PC-9 (cell line): ENCODE measurements around the gene DPEP2NB. TPM values are rescaled to one million over a fixed set of nuclear protein-coding genes. Genes with fewer than 3 reads are reported as not detected.

ENCODE experiments used
- BruUV-seq: library from RNA; stranded (reverse); fragments of 400-500 nt; replicated peaks from 2 replicates; lab custom pipeline; 2021; lab: Mats Ljungman, UMichigan
- CTCF ChIA-PET: fragments of 300-600 bp; sonication (Branson Sonifier 250); formaldehyde crosslinking; loops from one replicate; lab custom pipeline; 2022; ENCODE audit warnings: antibody characterized with exemption; lab: Charles Lee
- POLR2A ChIA-PET: fragments of 300-600 bp; sonication (Branson Sonifier 250); formaldehyde crosslinking; loops from one replicate; lab custom pipeline; 2022; ENCODE audit warnings: antibody characterized with exemption; ENCODE audit not compliant: unreplicated experiment; lab: Charles Lee
- DNase-seq, 2 experiments: peaks; one replicate each; pipeline versions ENCODE4 v3.0.0 to v3.0.0-alpha.2; 2015 to 2022; ENCODE audit warnings: mixed read lengths in 1 of 2
- H2AFZ ChIP-seq: fragments of 200-600 bp; sonication (generic); 2 replicates; pipeline ENCODE4 v1.8.1; 2017; ENCODE audit warnings: antibody characterized with exemption
- H3F3A ChIP-seq: fragments of 200-600 bp; sonication (generic); 2 replicates; pipeline ENCODE4 v1.8.1; 2017; ENCODE audit warnings: antibody characterized with exemption, mild to moderate bottlenecking, low read depth; ENCODE audit not compliant: insufficient read depth
- H3K27ac ChIP-seq: fragments of 200-600 bp; sonication (generic); 2 replicates; pipeline ENCODE4 v1.6.1; 2016; ENCODE audit warnings: mixed run types
- H3K27me3 ChIP-seq: fragments of 200-600 bp; sonication (generic); 2 replicates; pipeline ENCODE4 v1.6.1; 2016; ENCODE audit warnings: low read depth, mixed run types; ENCODE audit not compliant: insufficient read depth
- H3K36me3 ChIP-seq: fragments of 200-600 bp; sonication (generic); 2 replicates; pipeline ENCODE4 v1.6.1; 2016; ENCODE audit warnings: low read depth, mixed run types
- H3K4me1 ChIP-seq: fragments of 200-600 bp; sonication (generic); replicated peaks from 2 replicates; pipeline ENCODE4 v1.6.1; 2016; ENCODE audit warnings: mixed run types; ENCODE audit not compliant: insufficient read depth
- H3K4me2 ChIP-seq: fragments of 200-600 bp; sonication (generic); 2 replicates; pipeline ENCODE4 v1.6.1; 2017; ENCODE audit warnings: mixed run types
- H3K4me3 ChIP-seq: fragments of 200-600 bp; sonication (generic); 2 replicates; pipeline ENCODE4 v1.6.1; 2016; ENCODE audit warnings: mixed run types
- H3K79me2 ChIP-seq: fragments of 200-600 bp; sonication (generic); 2 replicates; pipeline ENCODE4 v1.6.1; 2017; ENCODE audit warnings: low read depth, mixed run types
- H3K9me2 ChIP-seq: fragments of 200-600 bp; sonication (generic); 2 replicates; pipeline ENCODE4 v1.8.1; 2017; ENCODE audit warnings: mild to moderate bottlenecking; ENCODE audit not compliant: insufficient read depth
- H3K9me3 ChIP-seq: fragments of 200-600 bp; sonication (generic); 2 replicates; pipeline ENCODE4 v1.8.1; 2016; ENCODE audit warnings: low read depth; ENCODE audit not compliant: insufficient read depth
- H4K20me1 ChIP-seq: fragments of 200-600 bp; sonication (generic); 2 replicates; pipeline ENCODE4 v1.8.1; 2017; ENCODE audit not compliant: insufficient read depth
- EZH2 ChIP-seq: fragments of 200-600 bp; sonication (generic); IDR thresholded peaks from 2 replicates; pipeline ENCODE4 v1.8.0; 2017; ENCODE audit warnings: antibody characterized with exemption, low read depth
- intact Hi-C: fragments of 100-400 bp; cut with micrococcal nuclease; formaldehyde crosslinking; loops from one replicate; pipeline ENCODE4 v1.10.0; 2022; ENCODE audit not compliant: unreplicated experiment
- total RNA-seq: library from RNA; stranded (reverse); gene quantifications from 2 replicates; pipeline ENCODE4 v1.2.3, GENCODE V29; 2021
- TF ChIP-seq, protein P1 (sequence below): fragments of 200-600 bp; sonication (generic); conservative IDR thresholded peaks from 2 replicates; pipeline ENCODE4 v1.6.1; 2017; ENCODE audit warnings: mixed run types, antibody characterized with exemption, mild to moderate bottlenecking, moderate library complexity

DPEP2NB gene
- total RNA-seq, 1 experiment from 2014 or later = not detected

DNA sequence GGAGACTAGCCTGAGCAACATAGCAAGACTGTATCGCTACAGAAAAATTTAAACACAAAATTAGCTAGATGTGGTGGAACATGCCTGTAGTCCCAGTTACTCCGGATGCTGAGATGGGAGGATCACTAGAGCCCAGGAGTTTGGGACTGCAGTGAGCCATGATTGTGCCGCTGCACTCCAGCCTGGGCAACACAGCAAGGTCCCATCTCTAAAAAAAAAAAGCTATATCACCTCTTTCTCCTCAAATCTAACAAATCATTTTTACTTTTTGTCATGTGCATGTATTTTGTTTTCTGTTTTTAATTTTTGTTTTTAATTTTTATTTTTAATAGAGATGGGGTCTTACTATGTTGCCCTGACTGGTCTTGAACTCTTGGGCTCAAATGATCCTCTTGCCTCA is 13.3 kb upstream of the DPEP2NB start:
- no peak overlapping the region for H3K27ac ChIP-seq
- H3K36me3 ChIP-seq = no peaks in the 10 kb centered on the region
- TF ChIP-seq EZH2 = no peak
- TF ChIP-seq, protein P1, sequence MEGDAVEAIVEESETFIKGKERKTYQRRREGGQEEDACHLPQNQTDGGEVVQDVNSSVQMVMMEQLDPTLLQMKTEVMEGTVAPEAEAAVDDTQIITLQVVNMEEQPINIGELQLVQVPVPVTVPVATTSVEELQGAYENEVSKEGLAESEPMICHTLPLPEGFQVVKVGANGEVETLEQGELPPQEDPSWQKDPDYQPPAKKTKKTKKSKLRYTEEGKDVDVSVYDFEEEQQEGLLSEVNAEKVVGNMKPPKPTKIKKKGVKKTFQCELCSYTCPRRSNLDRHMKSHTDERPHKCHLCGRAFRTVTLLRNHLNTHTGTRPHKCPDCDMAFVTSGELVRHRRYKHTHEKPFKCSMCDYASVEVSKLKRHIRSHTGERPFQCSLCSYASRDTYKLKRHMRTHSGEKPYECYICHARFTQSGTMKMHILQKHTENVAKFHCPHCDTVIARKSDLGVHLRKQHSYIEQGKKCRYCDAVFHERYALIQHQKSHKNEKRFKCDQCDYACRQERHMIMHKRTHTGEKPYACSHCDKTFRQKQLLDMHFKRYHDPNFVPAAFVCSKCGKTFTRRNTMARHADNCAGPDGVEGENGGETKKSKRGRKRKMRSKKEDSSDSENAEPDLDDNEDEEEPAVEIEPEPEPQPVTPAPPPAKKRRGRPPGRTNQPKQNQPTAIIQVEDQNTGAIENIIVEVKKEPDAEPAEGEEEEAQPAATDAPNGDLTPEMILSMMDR = no peak
- H3K9me2 ChIP-seq = no peaks in the 10 kb centered on the region
- ChIA-PET CTCF (no interaction called here), POLR2A (interaction anchor here (0.6 kb wide), 1 partner anchor 258 kb away, joined by 3 read pairs; no protein-coding TSS in a partner anchor)
- no peaks in the 10 kb centered on the region for H3K9me3 ChIP-seq
- no peak overlapping the region for H2AFZ ChIP-seq
- DNase-seq = no peak
- H3K79me2 ChIP-seq = peaks cover 11% of the 10 kb centered on the region
- BruUV-seq = no TSS peak
- no peak overlapping the region for H3K4me2 ChIP-seq
- no peak overlapping the region for H3K4me3 ChIP-seq
- intact Hi-C loops = no loop called here
- no peaks in the 10 kb centered on the region for H4K20me1 ChIP-seq
- no peaks in the 10 kb centered on the region for H3K27me3 ChIP-seq
- peaks cover 21% of the 10 kb centered on the region for H3K4me1 ChIP-seq
- peaks cover 10% of the 10 kb centered on the region; the same call in 1 of the 2 replicates for H3F3A ChIP-seq

DNA sequence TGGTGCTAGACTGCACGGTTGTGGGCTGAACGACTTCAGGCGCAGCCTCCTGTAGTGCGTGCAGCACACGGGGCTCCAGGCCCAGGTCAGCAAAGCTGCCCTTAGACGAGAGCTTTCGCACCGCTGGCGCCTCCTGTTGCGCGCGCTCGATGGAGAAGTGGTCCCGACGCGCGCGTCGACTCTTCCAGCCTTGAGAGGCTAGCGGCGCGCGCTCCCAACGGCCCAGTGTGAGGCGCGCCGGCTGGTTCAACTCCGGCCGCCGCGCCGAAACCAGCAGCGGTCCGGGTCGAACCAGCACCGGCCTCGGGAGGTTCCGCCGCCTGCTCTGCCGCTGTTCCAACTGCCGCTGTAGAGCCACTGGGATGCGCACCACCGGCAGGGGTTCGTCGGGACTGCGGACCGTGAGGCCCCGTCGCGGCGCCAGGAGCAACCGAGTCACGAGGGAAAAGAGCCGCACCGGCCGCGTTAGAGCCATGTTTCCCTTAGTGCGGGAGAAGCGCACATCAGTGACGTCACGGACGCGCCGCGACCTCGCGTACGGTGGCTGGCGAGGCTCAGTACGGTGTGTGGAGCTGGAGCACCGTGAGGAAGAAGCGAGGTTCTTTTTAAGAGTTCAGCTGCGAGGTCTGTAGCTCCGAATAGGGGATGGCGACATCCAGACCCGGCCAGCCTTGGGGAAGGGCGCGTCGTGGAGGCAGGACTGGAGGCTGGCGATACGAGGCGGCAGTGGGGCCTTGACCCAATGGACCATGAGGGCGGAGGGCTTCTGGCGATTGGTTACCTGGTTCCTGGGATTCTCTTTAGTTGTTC is 7.2 kb upstream of the DPEP2NB start, which contains the start of the genes DDX28 and DUS2:
DDX28 (minus strand) TSS at position 505 of the 810 bp plus-strand sequence; CDS start at position 475, 30 bp downstream.
DUS2 (plus strand) TSS at position 557 of the 810 bp plus-strand sequence. CDS start 14,740 bp downstream, outside the sequence.
- H3K9me3 ChIP-seq = no peaks in the 10 kb centered on the region
- no peak for TF ChIP-seq EZH2
- TF ChIP-seq, protein P1 = no peak
- H3K27me3 ChIP-seq = no peaks in the 10 kb centered on the region
- intact Hi-C loops = no loop called here
- DNase-seq = peak; percentile 85 to 90
- H3K36me3 ChIP-seq = no peaks in the 10 kb centered on the region
- POLR2A ChIA-PET = no interaction called here
- 0 out of 2 replicates have a peak, but pooled peaks cover 3% of the 10 kb centered on the region for H4K20me1 ChIP-seq
- H3K27ac ChIP-seq = peak within 1 kb of the TSS; percentile 56
- H3K4me1 ChIP-seq = peaks cover 19% of the 10 kb centered on the region
- peak within 1 kb of the TSS; percentile 100 for H3K4me2 ChIP-seq
- no peaks in the 10 kb centered on the region; the same call in 1 of the 2 replicates for H3F3A ChIP-seq
- BruUV-seq = no TSS peak
- H3K9me2 ChIP-seq = no peaks in the 10 kb centered on the region
- CTCF ChIA-PET = interaction anchor here (0.6 kb wide), 1 partner anchor 150 kb away, joined by 4 read pairs; the partner anchor contains the start of gene EDC4
- H2AFZ ChIP-seq = peak within 1 kb of the TSS; percentile 98
- H3K79me2 ChIP-seq = peaks cover 41% of the 10 kb centered on the region
- peak within 1 kb of the TSS; percentile 86 for H3K4me3 ChIP-seq

- ChIA-PET CTCF (interaction anchor here (0.6 kb wide), 1 partner anchor 149 kb away, joined by 4 read pairs; the partner anchor contains the start of gene EDC4), POLR2A (no interaction called here)
These were observed 6.6 kb upstream of the DPEP2NB start for GRCh38 chr16:68022278-68022727.

More at GRCh38 chr16:68022278-68022727, 6.6 kb upstream of the DPEP2NB start:
- no peaks in the 10 kb centered on the region; the same call in 1 of the 2 replicates for H3F3A ChIP-seq
- no peak for DNase-seq
- H3K4me1 ChIP-seq = peaks cover 19% of the 10 kb centered on the region
- no peaks in the 10 kb centered on the region for H3K36me3 ChIP-seq
- H3K27ac ChIP-seq = no peak overlapping the region
- H4K20me1 ChIP-seq = 0 out of 2 replicates have a peak, but pooled peaks cover 3% of the 10 kb centered on the region
- H3K4me3 ChIP-seq = peak overlapping the region; percentile 86
- no peaks in the 10 kb centered on the region for H3K27me3 ChIP-seq
- H3K9me3 ChIP-seq = no peaks in the 10 kb centered on the region
- BruUV-seq = TSS peak; percentile 60
- TF ChIP-seq EZH2 = no peak
- TF ChIP-seq, protein P1 = no peak
- intact Hi-C loops = no loop called here
- H3K4me2 ChIP-seq = peak overlapping the region; percentile 100
- H2AFZ ChIP-seq = peak overlapping the region; percentile 98
- peaks cover 41% of the 10 kb centered on the region for H3K79me2 ChIP-seq
- no peaks in the 10 kb centered on the region for H3K9me2 ChIP-seq
